Uterus (tissue), 4 donors: ENCODE results near the gene SYNE1. TPM values are rescaled to one million over a fixed set of nuclear protein-coding genes. Genes with fewer than 3 reads are reported as not detected.

Experiments
- DNase-seq, 2 donors: peaks; one replicate each; pipeline ENCODE4 v3.0.0-alpha.2; 2019 to 2020
- H3K27ac ChIP-seq, 2 donors: fragments of 200-600 bp; sonication (generic); 1 replicate in 1 of 2; 2 replicates in 1 of 2; pipeline ENCODE4 v1.5.1; 2016 to 2018
- H3K27me3 ChIP-seq, 2 donors: fragments of 200-600 bp; sonication (generic); one replicate each; pipeline ENCODE4 v1.5.1; 2018 to 2019; ENCODE audit warnings: control low read depth in 1 of 2
- H3K36me3 ChIP-seq, 2 donors: fragments of 200-600 bp; sonication (generic); one replicate each; pipeline ENCODE4 v1.5.1; 2019; ENCODE audit warnings: control low read depth in 1 of 2
- H3K4me1 ChIP-seq, 2 donors: fragments of 200-600 bp; sonication (generic); one replicate each; pipeline ENCODE4 v1.5.1; 2018 to 2019; ENCODE audit warnings: control low read depth in 1 of 2
- H3K4me3 ChIP-seq, 2 donors: fragments of 200-600 bp; sonication (generic); 1 replicate in 1 of 2; 2 replicates in 1 of 2; pipeline ENCODE4 v1.5.1; 2018 to 2019; ENCODE audit warnings: mild to moderate bottlenecking in 1 of 2
- H3K9me3 ChIP-seq, 2 donors: fragments of 200-600 bp; sonication (generic); one replicate each; pipeline ENCODE4 v1.5.1; 2019; ENCODE audit warnings: control low read depth in 1 of 2
- POLR2A ChIP-seq, 2 donors: fragments of 450-650 bp; IDR thresholded peaks; one replicate each; pipeline ENCODE4 v1.6.1; 2016; ENCODE audit warnings: antibody characterized with exemption in 2 of 2, mild to moderate bottlenecking in 1 of 2, moderate library complexity in 1 of 2
- intact Hi-C: fragments of 100-400 bp; cut with DNase I; formaldehyde crosslinking; loops from one replicate; pipeline ENCODE4 v1.15.1; 2023; ENCODE audit warnings: low total_unique reads
- total RNA-seq, 4 donors: library from RNA; depleted of rRNA in 3 of 4; stranded (reverse); fragments of >200 nt in 3 of 4; gene quantifications; one replicate each; pipeline versions ENCODE4 v1.1.0 to v1.2.4, GENCODE V29; 2014 to 2023
- TF ChIP-seq, protein P1 (sequence below), 4 experiments: fragments of 200-600 bp in 2 of 4; fragments of 450-650 bp in 2 of 4; sonication (generic) in 2 of 4; IDR thresholded peaks; one replicate each; pipeline ENCODE4 v1.5.1; 2016 to 2019; ENCODE audit warnings: antibody characterized with exemption in 4 of 4, mild to moderate bottlenecking in 2 of 4, moderate library complexity in 1 of 4
- donor health status: DM: yes; HTN: yes; CAD: no.

The SYNE1 gene
- total RNA-seq, 4 donors from 2014 or later, result 134 to 339 (median 181) TPM

DNA sequence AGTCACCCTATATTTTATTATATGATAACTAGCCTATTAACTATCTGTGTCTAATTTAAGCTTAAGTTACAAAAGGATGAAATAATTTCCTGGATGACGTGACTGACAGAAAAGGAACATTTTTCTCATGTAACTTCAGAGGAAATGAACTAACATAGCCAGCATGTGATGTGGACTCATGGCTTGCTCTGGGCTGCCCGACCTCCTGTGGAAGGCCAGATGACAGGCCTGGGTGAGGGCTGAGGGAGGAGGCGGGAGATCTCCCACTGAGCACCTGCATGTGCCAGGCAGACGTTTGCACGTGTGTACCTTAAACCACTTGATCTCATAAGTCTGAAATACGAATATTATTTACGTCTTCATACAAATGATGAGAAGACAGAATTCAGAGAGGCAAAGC lies 321.1 kb downstream of the SYNE1 start:
- Histone ChIP-seq H3K4me1 (no peaks in the 10 kb centered on the region), H3K27me3 (no peaks in the 10 kb centered on the region), H3K4me3 (no peak overlapping the region), H3K9me3 (no peaks in the 10 kb centered on the region), H3K36me3 (no peaks in the 10 kb centered on the region), H3K27ac (no peak overlapping the region)
- TF ChIP-seq POLR2A (IDR thresholded peaks at IDR 0.05), result no peak
- TF ChIP-seq, protein P1, sequence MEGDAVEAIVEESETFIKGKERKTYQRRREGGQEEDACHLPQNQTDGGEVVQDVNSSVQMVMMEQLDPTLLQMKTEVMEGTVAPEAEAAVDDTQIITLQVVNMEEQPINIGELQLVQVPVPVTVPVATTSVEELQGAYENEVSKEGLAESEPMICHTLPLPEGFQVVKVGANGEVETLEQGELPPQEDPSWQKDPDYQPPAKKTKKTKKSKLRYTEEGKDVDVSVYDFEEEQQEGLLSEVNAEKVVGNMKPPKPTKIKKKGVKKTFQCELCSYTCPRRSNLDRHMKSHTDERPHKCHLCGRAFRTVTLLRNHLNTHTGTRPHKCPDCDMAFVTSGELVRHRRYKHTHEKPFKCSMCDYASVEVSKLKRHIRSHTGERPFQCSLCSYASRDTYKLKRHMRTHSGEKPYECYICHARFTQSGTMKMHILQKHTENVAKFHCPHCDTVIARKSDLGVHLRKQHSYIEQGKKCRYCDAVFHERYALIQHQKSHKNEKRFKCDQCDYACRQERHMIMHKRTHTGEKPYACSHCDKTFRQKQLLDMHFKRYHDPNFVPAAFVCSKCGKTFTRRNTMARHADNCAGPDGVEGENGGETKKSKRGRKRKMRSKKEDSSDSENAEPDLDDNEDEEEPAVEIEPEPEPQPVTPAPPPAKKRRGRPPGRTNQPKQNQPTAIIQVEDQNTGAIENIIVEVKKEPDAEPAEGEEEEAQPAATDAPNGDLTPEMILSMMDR (IDR thresholded peaks at IDR 0.05), result no peak
- intact Hi-C loops, result no loop called here
- no peak for DNase-seq

DNA sequence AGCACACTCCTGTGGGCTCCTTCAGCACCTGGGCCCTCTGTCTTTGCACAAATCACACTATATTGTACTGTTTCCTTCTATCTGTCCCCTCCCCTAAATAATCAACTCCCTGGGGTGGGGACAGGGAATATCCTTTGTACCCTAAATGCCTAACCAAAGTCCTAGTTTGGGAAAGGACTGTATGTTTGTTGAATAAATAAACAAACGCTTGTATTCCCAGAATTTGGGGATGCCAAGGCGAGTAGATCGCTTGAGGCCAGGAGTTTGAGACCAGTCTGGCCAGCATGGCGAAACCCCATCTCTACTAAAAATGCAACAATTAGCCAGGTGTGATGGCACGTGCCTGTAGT lies 322.7 kb downstream of the SYNE1 start:
- Histone ChIP-seq H3K4me3 (no peak overlapping the region), H3K27me3 (no peaks in the 10 kb centered on the region), H3K9me3 (no peaks in the 10 kb centered on the region), H3K36me3 (no peaks in the 10 kb centered on the region), H3K4me1 (no peaks in the 10 kb centered on the region), H3K27ac (no peak overlapping the region)
- intact Hi-C loops, result no loop called here
- TF ChIP-seq, protein P1 (IDR thresholded peaks at IDR 0.05), result no peak
- TF ChIP-seq POLR2A (IDR thresholded peaks at IDR 0.05), result no peak
- no peak for DNase-seq

DNA sequence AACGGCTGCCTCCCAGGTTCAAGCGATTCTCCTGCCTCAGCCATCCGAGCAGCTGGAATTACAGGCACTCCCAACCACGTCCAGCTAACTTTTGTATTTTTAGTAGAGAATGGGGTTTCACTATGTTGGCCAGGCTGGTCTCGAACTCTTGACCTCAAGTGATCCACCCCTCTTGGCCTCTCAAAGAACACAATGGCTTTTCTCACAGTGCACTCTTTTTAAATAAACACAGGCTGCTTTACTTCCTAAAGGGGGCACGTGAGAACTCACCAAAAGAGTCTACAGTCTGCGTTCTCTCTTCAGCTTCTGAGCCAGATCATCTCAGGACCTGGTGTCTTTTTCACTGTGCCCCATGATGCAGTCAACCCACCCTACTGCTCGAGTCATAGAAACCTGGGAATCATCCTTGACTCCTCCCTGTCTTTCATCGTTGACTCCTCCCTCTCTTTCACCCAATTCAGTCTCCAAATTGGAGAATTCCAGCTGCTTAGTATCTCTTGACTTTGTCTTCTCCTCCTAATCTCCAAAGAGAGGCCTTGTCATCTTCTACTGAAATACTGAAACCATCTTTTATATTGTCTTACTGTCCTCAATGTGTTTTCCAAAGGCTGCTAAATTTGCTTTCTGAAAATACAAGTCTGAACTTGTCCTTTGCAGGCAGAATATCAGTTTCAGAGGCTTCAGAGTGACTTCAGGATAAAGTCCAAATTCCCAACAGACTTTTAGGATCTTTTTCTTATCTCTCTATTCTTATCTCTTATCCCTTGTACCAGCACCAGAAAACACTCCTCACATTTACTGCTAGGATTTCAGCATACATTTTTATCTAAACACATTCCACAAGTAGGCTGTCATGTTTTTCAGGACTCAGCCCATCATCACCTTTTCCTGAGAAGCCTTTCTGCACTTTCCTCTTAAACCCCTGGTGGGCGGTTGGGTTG lies 323.4 kb downstream of the SYNE1 start:
- no peak overlapping the region for H3K27ac ChIP-seq
- no peaks in the 10 kb centered on the region for H3K9me3 ChIP-seq
- H3K36me3 ChIP-seq, result no peaks in the 10 kb centered on the region

DNA sequence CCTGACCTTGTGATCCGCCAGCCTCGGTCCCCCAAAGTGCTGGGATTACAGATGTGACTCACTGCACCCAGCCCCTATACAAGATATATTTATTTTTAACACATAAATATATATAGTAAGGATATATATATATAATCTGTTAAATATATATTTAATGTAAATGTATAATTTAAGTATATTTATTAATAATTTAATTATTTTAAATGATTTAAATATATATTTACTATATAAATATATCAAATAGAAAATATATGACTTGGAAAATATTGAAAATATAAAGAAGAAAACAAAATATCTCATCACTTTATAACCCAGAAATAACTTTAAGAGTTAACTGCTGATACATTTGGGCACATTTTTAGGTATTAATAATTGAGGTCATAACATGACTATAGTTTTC lies 324.7 kb downstream of the SYNE1 start:
- intact Hi-C loops, result no loop called here
- Histone ChIP-seq H3K4me1 (no peaks in the 10 kb centered on the region), H3K36me3 (no peaks in the 10 kb centered on the region), H3K4me3 (no peak overlapping the region), H3K27me3 (no peaks in the 10 kb centered on the region), H3K27ac (no peak overlapping the region), H3K9me3 (no peaks in the 10 kb centered on the region)
- TF ChIP-seq, protein P1 (IDR thresholded peaks at IDR 0.05), result no peak
- no peak for TF ChIP-seq POLR2A (IDR thresholded peaks at IDR 0.05)
- no peak for DNase-seq

More for the DNA sequence above, 323.4 kb downstream of the SYNE1 start:
- H3K27me3 ChIP-seq, result no peaks in the 10 kb centered on the region
- intact Hi-C loops, result no loop called here
- H3K4me3 ChIP-seq, result no peak overlapping the region
- no peak for DNase-seq
- H3K4me1 ChIP-seq, result no peaks in the 10 kb centered on the region
- TF ChIP-seq POLR2A (IDR thresholded peaks at IDR 0.05), result no peak
- TF ChIP-seq, protein P1 (IDR thresholded peaks at IDR 0.05), result no peak

DNA sequence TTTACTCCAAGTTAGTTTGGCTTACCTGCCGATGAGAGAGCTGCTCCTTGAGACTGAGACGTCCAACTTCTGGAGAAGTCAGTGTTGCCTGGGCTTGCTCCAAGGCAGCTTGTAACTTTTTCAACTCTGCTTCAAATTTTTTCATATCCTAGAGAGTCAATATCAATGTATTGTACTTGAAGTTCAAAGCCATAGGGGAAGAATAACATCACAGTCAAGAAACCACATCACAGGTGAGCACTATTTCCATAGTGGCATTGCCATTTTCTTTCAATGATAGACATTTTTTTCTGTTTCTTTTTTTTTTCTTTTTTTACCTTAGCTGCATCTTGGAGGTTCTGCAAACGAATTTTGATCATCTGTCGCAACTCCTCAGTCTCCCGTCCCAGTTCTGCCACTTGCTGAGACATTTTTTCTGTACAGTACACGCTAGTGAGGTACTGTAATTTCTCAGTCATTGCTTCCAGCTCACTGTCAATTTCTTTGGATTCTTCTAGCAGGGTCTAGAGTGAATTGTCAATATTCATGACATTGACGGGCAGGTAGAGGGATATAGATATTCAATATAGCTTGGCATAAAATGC lies 326.7 kb downstream of the SYNE1 start:
- Histone ChIP-seq H3K9me3 (no peaks in the 10 kb centered on the region), H3K27me3 (no peaks in the 10 kb centered on the region), H3K4me3 (no peak overlapping the region), H3K27ac (no peak overlapping the region), H3K4me1 (no peaks in the 10 kb centered on the region), H3K36me3 (no peaks in the 10 kb centered on the region)
- TF ChIP-seq POLR2A (IDR thresholded peaks at IDR 0.05), result no peak
- TF ChIP-seq, protein P1 (IDR thresholded peaks at IDR 0.05), result no peak
- DNase-seq, result no peak
- intact Hi-C loops, result no loop called here
